Keratinocyte (primary cell): ENCODE results near the gene TXNL4B. TPM values are rescaled to one million over a fixed set of nuclear protein-coding genes. Genes with fewer than 3 reads are reported as not detected.

Source experiments
- DNase-seq: peaks from one replicate; pipeline ENCODE4 v3.0.0-alpha.2; 2011; ENCODE audit warnings: low read depth, missing footprints, low spot score
- FAIRE-seq: peaks from 2 replicates; lab custom pipeline; 2011; peaks lifted over from hg19 to GRCh38; lab: Jason Lieb, UNC
- H2AFZ ChIP-seq: 2 replicates; pipeline ENCODE4 v1.6.0; 2012; ENCODE audit warnings: low read length, control low read depth, inconsistent platforms; ENCODE audit not compliant: control insufficient read depth
- H3K27ac ChIP-seq: 2 replicates; pipeline ENCODE4 v1.5.1; 2011; ENCODE audit warnings: low read length; ENCODE audit not compliant: control insufficient read depth, insufficient read depth
- H3K27me3 ChIP-seq: 3 replicates; pipeline ENCODE4 v1.6.0; 2011; ENCODE audit warnings: low read length; ENCODE audit not compliant: control insufficient read depth, insufficient read depth; ENCODE audit errors: extremely low read depth
- H3K36me3 ChIP-seq, 2 experiments: 2 replicates in 1 of 2; 3 replicates in 1 of 2; pipeline ENCODE4 v1.5.1; 2011; ENCODE audit warnings: low read length in 2 of 2, mild to moderate bottlenecking in 1 of 2; ENCODE audit not compliant: control insufficient read depth in 2 of 2, insufficient read depth in 2 of 2; ENCODE audit errors: extremely low read depth in 1 of 2
- H3K4me1 ChIP-seq: 3 replicates; pipeline ENCODE4 v1.5.1; 2011; ENCODE audit warnings: low read length; ENCODE audit not compliant: control insufficient read depth, insufficient read depth; ENCODE audit errors: extremely low read depth
- H3K4me2 ChIP-seq: 3 replicates; pipeline ENCODE4 v1.6.0; 2011; ENCODE audit warnings: low read depth, low read length; ENCODE audit not compliant: control insufficient read depth, insufficient read depth; ENCODE audit errors: extremely low read depth
- H3K4me3 ChIP-seq, 3 experiments: fragments of 200-600 bp in 1 of 3; sonication (generic) in 1 of 3; 2 replicates in 2 of 3; 3 replicates in 1 of 3; pipeline ENCODE4 v1.5.1; 2011 to 2016; ENCODE audit warnings: low read length in 3 of 3, mild to moderate bottlenecking in 3 of 3, control low read depth in 2 of 3, inconsistent platforms in 1 of 3, low read depth in 1 of 3, mixed read lengths in 1 of 3, mixed run types in 1 of 3, moderate library complexity in 1 of 3; ENCODE audit not compliant: control insufficient read depth in 2 of 3, insufficient read depth in 2 of 3; ENCODE audit errors: extremely low read depth in 1 of 3
- H3K79me2 ChIP-seq: 2 replicates; pipeline ENCODE4 v1.6.0; 2012; ENCODE audit warnings: low read length; ENCODE audit not compliant: control insufficient read depth, insufficient read depth
- H3K9ac ChIP-seq: 3 replicates; pipeline ENCODE4 v1.6.0; 2011; ENCODE audit warnings: low read length; ENCODE audit not compliant: control insufficient read depth, insufficient read depth; ENCODE audit errors: extremely low read depth
- H3K9me1 ChIP-seq: 3 replicates; pipeline ENCODE4 v1.6.0; 2011; ENCODE audit warnings: low read length; ENCODE audit not compliant: control insufficient read depth, insufficient read depth; ENCODE audit errors: extremely low read depth
- H3K9me3 ChIP-seq: 2 replicates; pipeline ENCODE4 v1.5.1; 2012; ENCODE audit warnings: low read depth, low read length; ENCODE audit not compliant: control insufficient read depth
- H4K20me1 ChIP-seq: 3 replicates; pipeline ENCODE4 v1.6.0; 2011; ENCODE audit warnings: low read length; ENCODE audit not compliant: control insufficient read depth, insufficient read depth; ENCODE audit errors: extremely low read depth
- EZH2 ChIP-seq: IDR thresholded peaks from one replicate; pipeline ENCODE4 v1.6.1; 2012; ENCODE audit warnings: inconsistent platforms, mild to moderate bottlenecking, low read length, moderate library complexity
- dilution Hi-C: fragments of 300-500 bp; cut with MboI; formaldehyde crosslinking; loops from one replicate; pipeline ENCODE4 v1.7.0; 2020; ENCODE audit warnings: low sequenced_read_pairs; ENCODE audit not compliant: extremely low pct_ligation_motif_present
- polyA plus RNA-seq, 5 experiments: library from polyadenylated mRNA; depleted of rRNA in 3 of 5; stranded (reverse) in 3 of 5; stranded (forward) in 1 of 5; unstranded in 1 of 5; fragments of >200 nt; gene quantifications; 1 replicate in 1 of 5; 2 replicates in 3 of 5; 3 replicates in 1 of 5; pipeline versions ENCODE4 v1.2.1 to v1.2.3, GENCODE V29; 2011 to 2012; ENCODE audit warnings: missing spikeins in 2 of 5, low read depth in 1 of 5, low replicate concordance in 1 of 5
- TF ChIP-seq, protein P1 (sequence below), 3 experiments: IDR thresholded peaks in 1 of 3; conservative IDR thresholded peaks in 1 of 3; optimal IDR thresholded peaks in 1 of 3; 2 replicates in 2 of 3; 3 replicates in 1 of 3; pipeline versions ENCODE3 to v1.5.1; 2011; ENCODE audit warnings: low read length in 3 of 3, mild to moderate bottlenecking in 3 of 3, moderate library complexity in 2 of 3, control low read depth in 1 of 3, inconsistent platforms in 1 of 3; ENCODE audit not compliant: insufficient read depth in 2 of 3; ENCODE audit errors: extremely low read depth in 1 of 3

Gene TXNL4B
- polyA plus RNA-seq, 1 donor (not counting 4 experiments of a cell fraction or from before 2014, with no cell fraction given) = 12.4 TPM

DNA sequence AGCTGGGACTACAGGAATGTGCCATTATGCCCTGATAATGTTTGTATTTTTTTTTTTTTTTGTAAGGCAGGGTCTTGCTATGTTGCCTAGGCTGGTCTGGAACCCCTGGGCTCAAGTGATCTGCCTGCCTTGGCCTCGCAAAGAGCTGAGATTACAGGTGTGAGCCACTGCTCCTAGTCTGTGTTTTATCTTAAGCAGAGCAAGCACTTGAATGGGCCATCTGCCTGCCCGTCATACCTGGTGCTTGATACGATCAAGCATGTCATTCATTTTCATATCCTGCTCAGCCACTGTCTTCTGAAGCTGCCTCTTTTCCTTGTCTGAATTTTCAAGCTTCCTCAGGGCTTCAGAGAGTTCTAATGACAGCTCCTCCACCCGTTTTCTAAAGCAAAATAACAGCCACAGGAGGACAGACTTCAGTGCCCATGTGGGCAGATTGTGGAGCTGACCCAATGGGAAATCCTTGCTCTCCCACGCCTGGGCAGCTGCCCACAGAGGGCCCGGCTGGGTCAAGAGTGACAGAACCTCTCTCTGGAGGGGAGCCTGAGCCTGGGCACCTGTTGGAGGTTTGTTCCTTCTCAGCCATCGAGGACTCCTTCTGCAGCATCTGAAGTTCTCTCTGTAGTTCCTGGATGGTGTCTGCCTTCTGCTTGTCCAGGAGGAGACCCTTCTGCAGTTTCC, 36.7 kb upstream of the TXNL4B start:
- Histone ChIP-seq H3K79me2 (no peaks in the 10 kb centered on the region), H3K9me3 (no peaks in the 10 kb centered on the region), H3K4me3 (no peak overlapping the region), H4K20me1 (no peaks in the 10 kb centered on the region), H3K27me3 (no peaks in the 10 kb centered on the region), H2AFZ (no peak overlapping the region), H3K4me2 (no peak overlapping the region), H3K36me3 (no peaks in the 10 kb centered on the region), H3K9ac (no peak overlapping the region), H3K27ac (no peak overlapping the region), H3K9me1 (no peaks in the 10 kb centered on the region), H3K4me1 (no peaks in the 10 kb centered on the region)
- DNase-seq (no peak), FAIRE-seq (no peak)
- TF ChIP-seq, protein P1, sequence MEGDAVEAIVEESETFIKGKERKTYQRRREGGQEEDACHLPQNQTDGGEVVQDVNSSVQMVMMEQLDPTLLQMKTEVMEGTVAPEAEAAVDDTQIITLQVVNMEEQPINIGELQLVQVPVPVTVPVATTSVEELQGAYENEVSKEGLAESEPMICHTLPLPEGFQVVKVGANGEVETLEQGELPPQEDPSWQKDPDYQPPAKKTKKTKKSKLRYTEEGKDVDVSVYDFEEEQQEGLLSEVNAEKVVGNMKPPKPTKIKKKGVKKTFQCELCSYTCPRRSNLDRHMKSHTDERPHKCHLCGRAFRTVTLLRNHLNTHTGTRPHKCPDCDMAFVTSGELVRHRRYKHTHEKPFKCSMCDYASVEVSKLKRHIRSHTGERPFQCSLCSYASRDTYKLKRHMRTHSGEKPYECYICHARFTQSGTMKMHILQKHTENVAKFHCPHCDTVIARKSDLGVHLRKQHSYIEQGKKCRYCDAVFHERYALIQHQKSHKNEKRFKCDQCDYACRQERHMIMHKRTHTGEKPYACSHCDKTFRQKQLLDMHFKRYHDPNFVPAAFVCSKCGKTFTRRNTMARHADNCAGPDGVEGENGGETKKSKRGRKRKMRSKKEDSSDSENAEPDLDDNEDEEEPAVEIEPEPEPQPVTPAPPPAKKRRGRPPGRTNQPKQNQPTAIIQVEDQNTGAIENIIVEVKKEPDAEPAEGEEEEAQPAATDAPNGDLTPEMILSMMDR (optimal IDR thresholded peaks at IDR 0.05 in 1 of 3, IDR thresholded peaks at IDR 0.05 in 1 of 3, conservative IDR thresholded peaks at IDR 0.05 in 1 of 3; ENCODE audit: extremely low read depth in 1 of 3, insufficient read depth in 2 of 3, low read length in 3 of 3) = no peak
- TF ChIP-seq EZH2 = no peak
- dilution Hi-C loops = no loop called here

- Histone ChIP-seq H3K27me3 (no peaks in the 10 kb centered on the region), H3K27ac (no peak overlapping the region), H2AFZ (no peak overlapping the region), H3K9me1 (no peaks in the 10 kb centered on the region), H3K4me1 (no peaks in the 10 kb centered on the region), H3K4me3 (no peak overlapping the region), H3K9me3 (no peaks in the 10 kb centered on the region), H3K9ac (no peak overlapping the region), H3K4me2 (no peak overlapping the region), H3K79me2 (no peaks in the 10 kb centered on the region), H4K20me1 (no peaks in the 10 kb centered on the region), H3K36me3 (no peaks in the 10 kb centered on the region)
- no peak for DNase-seq
- TF ChIP-seq EZH2 = no peak
- TF ChIP-seq, protein P1 (optimal IDR thresholded peaks at IDR 0.05 in 1 of 3, IDR thresholded peaks at IDR 0.05 in 1 of 3, conservative IDR thresholded peaks at IDR 0.05 in 1 of 3; ENCODE audit: extremely low read depth in 1 of 3, insufficient read depth in 2 of 3, low read length in 3 of 3) = no peak
- dilution Hi-C loops = no loop called here
- no peak for FAIRE-seq
Measured at GRCh38 chr16:72128701-72129100, 35.3 kb upstream of the TXNL4B start.
